GM12878 (cell line): ENCODE results near the gene GABRB1. TPM values are rescaled to one million over a fixed set of nuclear protein-coding genes. Genes with fewer than 3 reads are reported as not detected.

Experiments
- ATAC-seq: fragments of 200-7000 bp; cut with Tn5 transposase; 3 replicates; pipeline ENCODE4 v1.9.1; 2020; ENCODE audit warnings: mild to moderate bottlenecking, moderate library complexity
- BruUV-seq: library from RNA; stranded (reverse); fragments of 400-500 nt; replicated peaks from 2 replicates; lab custom pipeline; 2021; lab: Mats Ljungman, UMichigan
- CTCF ChIA-PET: fragments of 300-600 bp; sonication (Branson Sonifier 250); formaldehyde crosslinking; extraction: SDS; loops from one replicate; lab custom pipeline; 2021; ENCODE audit warnings: inconsistent platforms; lab: Yijun Ruan, JAX
- POLR2A ChIA-PET: fragments of 350-600 bp; formaldehyde crosslinking; extraction: SDS; loops from one replicate; lab custom pipeline; 2021; ENCODE audit warnings: inconsistent platforms; lab: Charles Lee
- RAD21 ChIA-PET: fragments of 300-600 bp; sonication (Branson Sonifier 250); formaldehyde crosslinking; loops from one replicate; lab custom pipeline; 2023; ENCODE audit warnings: antibody characterized with exemption; ENCODE audit not compliant: unreplicated experiment; lab: Charles Lee
- SMC1A ChIA-PET: fragments of 300-600 bp; sonication (Branson Sonifier 250); formaldehyde crosslinking; loops from one replicate; lab custom pipeline; 2023; ENCODE audit not compliant: unreplicated experiment, uncharacterized antibody; lab: Charles Lee
- DNase-seq: peaks from one replicate; pipeline ENCODE4 v3.0.0-alpha.2; 2011; ENCODE audit warnings: low read depth, low spot score
- FAIRE-seq: peaks from 3 replicates; lab custom pipeline; 2011; peaks lifted over from hg19 to GRCh38; lab: Jason Lieb, UNC
- H2AFZ ChIP-seq: 2 replicates; pipeline ENCODE4 v1.6.0; 2011; ENCODE audit warnings: low read depth, low read length, control low read depth; ENCODE audit not compliant: control insufficient read depth
- H3K27ac ChIP-seq: 2 replicates; pipeline ENCODE4 v1.5.1; 2011; ENCODE audit warnings: control low read depth; ENCODE audit not compliant: control insufficient read depth, insufficient read depth
- H3K27me3 ChIP-seq, 2 experiments: replicated peaks in 1 of 2; 2 replicates each; pipeline versions ENCODE4 v1.6.0 to v1.6.1; 2011; ENCODE audit warnings: low read length in 1 of 2; ENCODE audit not compliant: control insufficient read depth in 2 of 2, insufficient read depth in 2 of 2
- H3K36me3 ChIP-seq, 2 experiments: 2 replicates each; pipeline ENCODE4 v1.5.1; 2011; ENCODE audit warnings: low read length in 1 of 2; ENCODE audit not compliant: control insufficient read depth in 2 of 2, insufficient read depth in 2 of 2
- H3K4me1 ChIP-seq: 2 replicates; pipeline ENCODE4 v1.6.1; 2011; ENCODE audit warnings: mild to moderate bottlenecking, low read length, moderate library complexity, mixed read lengths; ENCODE audit not compliant: control insufficient read depth, insufficient read depth
- H3K4me2 ChIP-seq: 2 replicates; pipeline ENCODE4 v1.6.0; 2011; ENCODE audit warnings: control low read depth; ENCODE audit not compliant: control insufficient read depth, insufficient read depth
- H3K4me3 ChIP-seq: fragments of 200-600 bp; sonication (generic); 2 replicates; pipeline ENCODE4 v1.5.1; 2016
- H3K79me2 ChIP-seq: 2 replicates; pipeline ENCODE4 v1.6.0; 2011; ENCODE audit warnings: low read length; ENCODE audit not compliant: control insufficient read depth, insufficient read depth
- H3K9ac ChIP-seq: 2 replicates; pipeline ENCODE4 v1.8.0; 2011; ENCODE audit warnings: low read length, control low read depth, mixed read lengths; ENCODE audit not compliant: control insufficient read depth, insufficient read depth
- H3K9me3 ChIP-seq: replicated peaks from 3 replicates; pipeline ENCODE4 v1.5.1; 2011; ENCODE audit warnings: mild to moderate bottlenecking, low read length; ENCODE audit not compliant: control insufficient read depth, insufficient read depth
- H4K20me1 ChIP-seq: 2 replicates; pipeline ENCODE4 v1.6.0; 2011; ENCODE audit not compliant: control insufficient read depth, insufficient read depth
- ELK1 ChIP-seq: IDR thresholded peaks from 2 replicates; pipeline ENCODE4 v1.6.1; 2012; ENCODE audit warnings: low read depth, low read length, improper control_type of control experiment
- EP300 ChIP-seq, 2 experiments: fragments of 150-350 bp in 1 of 2; IDR thresholded peaks; 2 replicates each; pipeline ENCODE4 v1.6.1; 2011 to 2012; ENCODE audit warnings: low read depth in 2 of 2, low read length in 2 of 2, borderline replicate concordance in 1 of 2, improper control_type of control experiment in 1 of 2, inconsistent platforms in 1 of 2; ENCODE audit not compliant: control insufficient read depth in 1 of 2
- ESRRA ChIP-seq: IDR thresholded peaks from 2 replicates; pipeline ENCODE4 v1.6.1; 2012; ENCODE audit warnings: mild to moderate bottlenecking, low read length, improper control_type of control experiment
- ETV6 ChIP-seq, 2 experiments: fragments of 450-650 bp in 1 of 2; IDR thresholded peaks in 1 of 2; conservative IDR thresholded peaks in 1 of 2; 2 replicates each; pipeline ENCODE4 v1.6.1; 2014; ENCODE audit warnings: antibody characterized with exemption in 1 of 2, borderline replicate concordance in 1 of 2, low read depth in 1 of 2, mild to moderate bottlenecking in 1 of 2, moderate library complexity in 1 of 2
- POLR2AphosphoS5 ChIP-seq: IDR thresholded peaks from 2 replicates; pipeline ENCODE4 v1.6.1; 2011; ENCODE audit warnings: mild to moderate bottlenecking, low read length, inconsistent platforms
- PRDM15 ChIP-seq: fragments of 450-650 bp; formaldehyde crosslinking; IDR thresholded peaks from 2 replicates; pipeline ENCODE4 v1.4.0; 2020; ENCODE audit warnings: mild to moderate bottlenecking, moderate library complexity
- REST ChIP-seq: IDR thresholded peaks from 2 replicates; pipeline ENCODE4 v1.6.1; 2012; ENCODE audit warnings: mild to moderate bottlenecking, low read depth, low read length
- RFX5 ChIP-seq: IDR thresholded peaks from 2 replicates; pipeline ENCODE4 v1.6.1; 2011; ENCODE audit warnings: low read depth, low read length, improper control_type of control experiment
- RUNX3 ChIP-seq: IDR thresholded peaks from 2 replicates; pipeline ENCODE4 v1.6.1; 2012; ENCODE audit warnings: low read length, inconsistent platforms
- STAT1 ChIP-seq: fragments of 450-650 bp; conservative IDR thresholded peaks from 2 replicates; pipeline ENCODE4 v1.6.1; 2014; ENCODE audit warnings: antibody characterized with exemption, mild to moderate bottlenecking
- TCF3 ChIP-seq: IDR thresholded peaks from 2 replicates; pipeline ENCODE4 v1.6.1; 2012; ENCODE audit warnings: low read depth, mild to moderate bottlenecking, low read length, borderline replicate concordance; ENCODE audit not compliant: insufficient read depth
- YBX1 ChIP-seq: fragments of 450-650 bp; IDR thresholded peaks from 2 replicates; pipeline ENCODE4 v1.6.1; 2016; ENCODE audit warnings: antibody characterized with exemption
- WGBS: methylation state at CpG from one replicate; pipeline ENCODE4 v1.1.6; 2016; ENCODE audit warnings: low lambda C conversion rate; ENCODE audit not compliant: insufficient replicate concordance, insufficient coverage; ENCODE audit errors: missing lambda C conversion rate; 5-methylcytosine and 5-hydroxymethylcytosine counted together
- in situ Hi-C: fragments of 300-500 bp; cut with MboI; formaldehyde crosslinking; loops from 9 replicates; pipeline ENCODE4 v1.14.3; 2018; ENCODE audit warnings: mixed read lengths
- intact Hi-C: fragments of 100-400 bp; cut with micrococcal nuclease; formaldehyde crosslinking; loops from one replicate; pipeline ENCODE4 v1.14.2; 2022; ENCODE audit not compliant: unreplicated experiment
- polyA plus RNA-seq, 11 experiments: library from polyadenylated mRNA; depleted of rRNA in 4 of 11; unstranded in 6 of 11; stranded (reverse) in 5 of 11; fragments of >200 nt; fragmentation: Nextera tagmentation in 4 of 11; fragmentation: Illumina TruSeq in 1 of 11; extraction: Ambion mirVana in 4 of 11; extraction: Trizol in 1 of 11; gene quantifications; 1 replicate in 1 of 11; 2 replicates in 10 of 11; pipeline versions ENCODE4 v1.2.1 to v1.2.3, GENCODE V29; 2011 to 2016; ENCODE audit warnings: inconsistent platforms in 2 of 11, missing spikeins in 2 of 11, low read depth in 1 of 11
- total RNA-seq, 4 experiments: library from RNA; depleted of rRNA in 3 of 4; stranded (reverse); fragments of >200 nt in 3 of 4; fragmentation: Illumina TruSeq in 1 of 4; extraction: Trizol in 1 of 4; gene quantifications; 2 replicates each; pipeline versions ENCODE4 v1.2.1 to v1.2.3, GENCODE V29; 2013 to 2021

GABRB1 gene
- total and polyA plus RNA-seq, 10 of the 15 experiments (the other 5 are each of a cell fraction or from before 2014, with no cell fraction given) = 0.13 to 0.92 TPM; not detected in 8

GRCh38 chr4:47218631-47219030 is 187.3 kb downstream of the GABRB1 start:
- ChIA-PET RAD21 (no interaction called here), CTCF (no interaction called here), POLR2A (no interaction called here), SMC1A (no interaction called here)
- no peak overlapping the region for H3K4me3 ChIP-seq
- no peak for FAIRE-seq
- no peaks in the 10 kb centered on the region for H3K9me3 ChIP-seq
- no peaks in the 10 kb centered on the region for H3K36me3 ChIP-seq
- intact Hi-C loops = no loop called here
- no peak for DNase-seq
- no peaks in the 10 kb centered on the region for H3K4me1 ChIP-seq
- WGBS = 47% methylated on average over 1 of the region's 1 CpG
- in situ Hi-C loops = no loop called here
- TF ChIP-seq STAT1 (no peak), EP300 (IDR thresholded peaks at IDR 0.05; ENCODE audit: borderline replicate concordance in 1 of 2, control insufficient read depth in 1 of 2, low read depth in 2 of 2, low read length in 2 of 2) (no peak), ETV6 (conservative IDR thresholded peaks at IDR 0.05 in 1 of 2, IDR thresholded peaks at IDR 0.05 in 1 of 2; ENCODE audit: borderline replicate concordance in 1 of 2, low read depth in 1 of 2) (no peak), RUNX3 (no peak), POLR2AphosphoS5 (no peak), TCF3 (no peak), YBX1 (no peak), RFX5 (no peak), REST (no peak), ESRRA (no peak), PRDM15 (CRISPR knock-in tag) (no peak), ELK1 (no peak)
- ATAC-seq = no peak
- no peaks in the 10 kb centered on the region for H4K20me1 ChIP-seq
- H3K9ac ChIP-seq = no peak overlapping the region
- no peaks in the 10 kb centered on the region for H3K79me2 ChIP-seq
- no peak overlapping the region for H2AFZ ChIP-seq
- H3K27me3 ChIP-seq = no peaks in the 10 kb centered on the region; a peak in 1 of 4 replicates
- no peak overlapping the region for H3K4me2 ChIP-seq
- H3K27ac ChIP-seq = no peak overlapping the region
- no TSS peak for BruUV-seq
